Stimulated activated CD4-positive, alpha-beta T cell treated with anti-CD3 and anti-CD28 coated beads, TNF-alpha, amount 100 ng/mL, for 24 hours (primary cell): ENCODE results near the gene SLC6A5.

Experiments
- DNase-seq, 3 experiments: peaks; one replicate each; pipeline ENCODE4 v3.0.0-alpha.2; 2020; ENCODE audit warnings: low read depth in 3 of 3

Gene SLC6A5

DNA sequence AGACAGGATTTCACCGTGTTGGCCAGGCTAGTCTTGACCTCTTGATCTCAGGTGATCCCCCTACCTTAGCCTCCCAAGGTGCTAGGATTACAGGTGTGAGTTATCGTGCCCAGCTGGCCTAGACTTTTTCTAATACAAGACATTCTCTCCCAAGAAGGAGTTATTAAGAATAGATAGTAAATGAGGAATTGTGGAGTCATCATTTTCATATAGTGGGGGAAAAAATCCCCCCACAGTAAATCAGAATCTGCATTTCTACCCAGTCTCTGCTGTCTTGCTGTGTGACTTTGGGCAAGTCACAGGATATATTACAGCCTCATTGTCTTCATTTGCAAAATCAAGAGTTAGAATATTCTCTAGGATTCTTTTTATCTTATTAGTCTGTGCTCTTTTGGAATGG, 21.6 kb downstream of the SLC6A5 start:
- DNase-seq: no peak

DNA sequence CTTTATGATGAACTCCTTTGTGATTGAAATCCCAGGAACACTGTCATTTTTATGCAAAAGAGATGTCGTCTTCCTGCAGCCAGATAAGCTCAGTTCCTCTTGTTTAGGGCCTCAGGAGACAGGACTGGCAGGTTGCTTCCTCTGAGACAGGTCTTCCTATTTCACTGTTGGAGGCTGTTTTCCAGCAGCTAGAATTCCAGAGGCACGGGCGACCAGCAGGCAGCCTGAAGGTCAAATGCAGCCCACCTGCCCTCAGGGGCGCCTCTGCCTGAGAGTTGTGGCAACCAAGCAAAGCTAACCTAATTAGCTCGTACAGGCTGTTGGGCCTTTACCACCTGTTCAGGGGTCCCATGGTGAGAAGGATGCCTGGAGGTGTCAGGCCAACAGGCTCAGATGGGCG, 22.3 kb downstream of the SLC6A5 start:
- DNase-seq: no peak

DNA sequence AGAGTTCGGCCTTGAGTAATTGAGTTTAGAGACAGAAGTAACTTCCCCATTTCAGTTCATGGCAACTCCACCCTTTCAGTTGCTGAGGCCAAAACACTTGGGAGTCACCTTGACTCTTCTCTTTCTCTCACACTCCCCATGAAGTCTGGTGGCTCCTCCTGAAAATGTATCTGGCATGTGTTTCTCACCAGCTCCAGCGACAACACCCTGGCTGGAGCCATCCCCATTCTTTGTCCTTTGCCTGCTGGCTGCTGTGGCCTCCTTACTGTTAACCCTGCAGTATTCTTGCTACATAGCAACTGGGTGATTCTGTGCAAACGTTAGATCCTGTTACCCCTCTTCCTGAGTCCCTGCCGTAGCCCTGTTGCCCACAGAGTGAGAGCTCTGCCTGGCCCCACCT, 23.8 kb downstream of the SLC6A5 start:
- DNase-seq: no peak

DNA sequence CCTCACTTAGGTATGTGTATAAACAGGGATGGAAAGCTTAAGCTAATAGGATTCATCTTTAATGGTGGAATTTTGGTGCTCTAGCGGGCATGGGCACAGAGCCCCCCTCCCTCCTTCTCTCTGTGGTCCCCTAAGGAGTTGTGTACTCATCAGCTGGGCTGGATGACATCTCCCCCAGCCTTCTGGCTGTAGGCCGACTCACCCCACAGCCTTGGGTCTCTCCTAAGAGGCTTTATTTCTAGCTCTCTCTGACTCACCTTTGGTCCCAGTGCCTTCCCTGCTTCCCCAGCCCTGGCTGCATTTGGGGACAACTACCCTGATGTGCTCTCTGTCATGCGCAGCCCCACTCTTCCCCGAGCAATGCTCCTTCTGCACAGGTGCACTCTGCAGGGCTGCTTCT, 26.9 kb downstream of the SLC6A5 start:
- DNase-seq: no peak

DNA sequence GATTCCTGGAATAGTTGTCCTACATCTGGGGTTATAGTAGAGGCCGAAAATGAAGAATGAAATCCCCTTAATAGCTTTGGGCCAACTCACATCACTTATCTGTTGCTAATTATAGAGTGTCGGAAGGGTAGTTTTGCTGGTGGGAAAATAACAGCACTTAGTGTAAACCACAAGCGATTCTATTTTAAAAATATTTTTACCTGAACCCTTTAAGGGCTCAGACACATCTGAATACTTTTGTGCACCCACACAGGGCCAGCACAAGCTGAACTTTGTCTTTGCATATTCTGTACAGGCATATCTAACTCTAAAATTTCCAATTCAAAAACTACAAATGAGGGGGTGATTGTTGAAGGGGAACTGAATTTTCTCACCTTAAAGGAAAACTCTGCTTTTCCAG, 27.6 kb downstream of the SLC6A5 start:
- no peak for DNase-seq

DNA sequence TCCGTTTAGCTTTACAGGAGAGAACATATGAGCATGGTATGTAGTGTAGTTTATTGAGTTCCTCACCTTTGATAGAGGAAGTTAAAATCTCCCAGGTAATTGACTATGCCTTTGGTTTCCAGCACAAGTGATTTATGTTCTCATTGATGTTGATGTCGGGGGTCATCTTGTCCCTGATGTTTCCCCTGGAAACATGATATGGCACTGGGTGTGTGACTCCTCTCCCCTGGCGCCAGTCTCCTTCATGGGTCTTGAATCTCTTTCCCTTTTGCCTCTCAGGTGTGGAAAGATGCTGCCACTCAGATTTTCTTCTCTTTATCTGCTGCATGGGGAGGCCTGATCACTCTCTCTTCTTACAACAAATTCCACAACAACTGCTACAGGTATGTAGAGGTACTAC, 28.3 kb downstream of the SLC6A5 start:
- no peak for DNase-seq

DNA sequence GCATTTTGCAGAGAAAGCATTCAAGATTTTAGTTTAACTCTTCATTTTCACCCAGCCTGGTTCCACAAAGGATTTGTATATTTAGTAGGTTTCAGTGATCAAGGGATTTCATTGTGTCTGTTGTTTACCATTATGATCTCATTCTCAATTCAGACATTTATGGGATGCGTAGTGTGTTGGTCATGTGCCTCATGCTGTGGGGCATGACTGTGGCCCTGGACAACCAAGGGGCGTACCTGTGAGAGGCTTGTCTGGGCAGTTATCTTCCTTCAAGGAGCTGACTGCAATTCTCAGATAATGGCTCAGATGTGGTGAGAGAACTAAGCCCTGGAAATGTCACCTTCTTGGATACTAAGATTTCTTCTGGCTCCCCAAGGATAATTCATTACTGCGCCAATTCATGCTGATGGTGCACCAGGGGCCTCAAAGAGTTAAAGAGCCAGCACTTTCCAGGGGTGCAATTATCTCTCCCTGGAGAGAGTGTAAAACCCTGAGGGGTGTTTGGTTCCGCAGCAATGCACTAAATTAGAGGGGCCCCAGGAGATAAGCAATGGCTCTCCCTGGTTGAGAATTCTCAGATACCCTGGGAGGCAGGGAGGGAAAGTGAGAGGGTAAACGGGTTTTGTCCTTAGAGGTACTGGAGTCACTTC, 32.2 kb downstream of the SLC6A5 start:
- no peak for DNase-seq

DNA sequence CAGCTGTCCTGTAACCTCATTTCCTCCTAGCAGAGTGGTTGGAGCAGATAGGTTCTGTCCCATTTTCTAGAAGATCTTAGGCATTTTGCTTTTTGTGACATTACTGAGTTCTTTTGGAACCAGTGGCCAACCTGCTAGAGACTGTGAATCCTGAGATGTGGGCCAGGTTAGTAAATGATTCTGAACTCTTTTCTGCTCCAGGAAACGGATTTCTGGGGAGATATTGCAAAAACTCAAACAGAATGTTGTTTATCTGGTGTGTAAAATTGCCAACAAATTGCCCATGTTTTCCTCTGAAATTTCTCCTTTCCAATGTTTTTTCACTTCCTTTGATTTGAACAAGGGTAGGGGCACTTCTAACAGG, 32.7 kb downstream of the SLC6A5 start:
- no peak for DNase-seq

DNA sequence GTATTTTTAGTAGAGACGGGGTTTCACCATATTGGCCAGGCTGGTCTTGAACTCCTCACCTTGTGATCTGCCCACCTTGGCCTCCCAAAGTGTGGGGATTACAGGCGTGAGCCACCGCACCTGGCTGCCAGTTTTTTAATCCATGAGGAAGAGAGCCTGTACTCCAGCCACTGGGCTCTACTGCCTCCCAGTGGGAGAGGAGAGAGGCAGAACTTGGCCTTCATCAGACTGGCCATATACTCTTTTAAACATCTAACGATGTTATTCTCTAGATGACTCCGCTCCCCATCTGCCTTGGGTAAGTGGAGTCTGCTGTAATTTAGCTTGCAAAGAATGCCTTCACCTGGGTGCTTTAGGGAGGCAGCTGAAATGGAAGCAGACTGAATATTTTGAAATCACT, 34.6 kb downstream of the SLC6A5 start:
- DNase-seq: no peak

DNA sequence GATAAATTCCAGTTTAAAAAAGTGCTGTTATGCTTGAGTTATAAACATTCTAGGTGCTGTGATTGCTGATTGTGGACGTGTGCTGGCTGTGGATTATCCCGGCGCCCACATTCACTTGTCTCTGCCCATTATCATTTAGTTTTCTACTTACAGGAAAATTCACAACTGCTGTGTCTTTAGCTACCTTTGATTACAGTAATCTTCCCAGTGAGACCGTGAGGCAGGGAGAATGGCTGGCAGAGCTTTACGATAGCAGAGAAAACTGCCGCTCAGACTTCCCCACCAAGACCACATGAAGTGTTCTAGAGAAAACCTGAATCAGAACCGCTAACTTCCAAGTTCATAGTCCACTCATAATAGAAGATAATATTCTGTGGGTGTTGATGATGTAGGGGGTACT, 35.4 kb downstream of the SLC6A5 start:
- DNase-seq: no peak

DNA sequence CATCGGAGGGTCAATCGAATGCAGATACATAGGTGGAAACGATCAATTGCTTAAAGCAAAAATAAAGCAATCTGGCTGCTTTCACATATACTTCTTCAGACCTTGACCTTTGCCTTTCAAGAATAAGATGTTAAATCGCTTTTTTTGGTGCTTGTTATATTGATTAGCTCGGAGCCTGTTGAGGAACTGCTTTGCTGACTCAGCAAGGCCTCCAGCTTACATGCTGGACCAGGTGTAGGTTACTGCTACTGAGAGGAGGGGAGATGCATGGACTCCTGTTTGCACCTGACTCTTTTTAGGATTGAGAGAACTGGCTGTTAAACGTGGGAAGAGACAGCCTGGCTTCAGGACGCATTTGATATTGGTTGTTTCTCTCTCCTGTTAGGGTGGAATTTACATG, 38.7 kb downstream of the SLC6A5 start:
- no peak for DNase-seq

DNA sequence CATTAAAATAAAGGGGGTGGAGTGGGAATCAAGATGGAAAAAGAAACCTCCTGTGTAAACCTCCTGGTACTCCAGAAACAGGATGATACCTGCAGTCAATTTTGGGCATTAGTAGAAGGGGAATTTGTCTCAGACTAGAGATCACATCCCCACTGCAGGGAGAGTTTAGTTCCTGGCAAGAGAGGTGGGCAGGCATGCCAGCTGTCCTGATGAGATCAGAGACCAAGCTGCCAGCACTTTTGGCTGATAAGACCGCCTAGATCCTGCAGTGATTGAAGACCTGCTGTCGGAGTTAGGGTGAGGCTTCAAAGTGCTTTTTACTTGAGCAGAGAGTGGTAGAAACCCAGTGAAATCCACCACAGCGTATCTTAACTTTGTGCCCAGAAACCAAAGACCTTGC, 40.3 kb downstream of the SLC6A5 start:
- DNase-seq: no peak

DNA sequence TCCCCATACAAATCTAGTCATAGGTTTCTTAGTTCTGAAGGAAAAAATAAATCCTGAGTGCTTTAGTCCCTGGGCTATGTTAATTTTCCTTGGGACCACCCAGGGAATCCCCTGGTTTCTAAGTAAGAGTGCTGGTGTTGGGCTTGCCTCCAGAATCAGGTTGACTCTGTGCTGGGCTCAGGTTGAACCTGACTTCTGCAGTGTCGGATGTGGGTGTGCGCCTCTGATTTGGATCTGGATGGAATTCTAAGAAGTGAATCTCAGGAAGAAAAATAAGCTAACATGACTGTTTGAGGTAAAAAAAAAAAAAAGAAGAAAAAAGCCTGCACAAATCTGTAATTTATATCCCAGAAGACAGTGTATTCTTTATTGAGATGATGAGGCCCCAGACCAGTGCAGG, 41.0 kb downstream of the SLC6A5 start:
- no peak for DNase-seq

DNA sequence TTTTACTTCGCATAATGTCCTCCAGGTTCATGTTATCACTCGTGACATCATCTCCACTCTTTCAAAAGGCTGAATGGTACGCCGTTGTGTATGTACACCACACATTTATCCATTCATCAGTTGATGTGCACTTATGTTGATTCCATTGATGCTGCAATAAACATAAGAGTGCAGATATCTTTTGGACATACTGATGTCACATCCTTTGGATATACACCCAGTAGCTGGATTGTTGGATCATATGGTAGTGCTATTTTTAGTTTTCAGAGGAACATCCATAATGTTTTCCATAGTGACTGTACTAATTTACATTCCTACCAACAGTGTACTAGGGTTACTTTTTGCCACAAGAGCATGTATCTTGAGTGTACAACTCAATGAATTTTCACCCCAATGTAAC, 45.0 kb downstream of the SLC6A5 start:
- no peak for DNase-seq

DNA sequence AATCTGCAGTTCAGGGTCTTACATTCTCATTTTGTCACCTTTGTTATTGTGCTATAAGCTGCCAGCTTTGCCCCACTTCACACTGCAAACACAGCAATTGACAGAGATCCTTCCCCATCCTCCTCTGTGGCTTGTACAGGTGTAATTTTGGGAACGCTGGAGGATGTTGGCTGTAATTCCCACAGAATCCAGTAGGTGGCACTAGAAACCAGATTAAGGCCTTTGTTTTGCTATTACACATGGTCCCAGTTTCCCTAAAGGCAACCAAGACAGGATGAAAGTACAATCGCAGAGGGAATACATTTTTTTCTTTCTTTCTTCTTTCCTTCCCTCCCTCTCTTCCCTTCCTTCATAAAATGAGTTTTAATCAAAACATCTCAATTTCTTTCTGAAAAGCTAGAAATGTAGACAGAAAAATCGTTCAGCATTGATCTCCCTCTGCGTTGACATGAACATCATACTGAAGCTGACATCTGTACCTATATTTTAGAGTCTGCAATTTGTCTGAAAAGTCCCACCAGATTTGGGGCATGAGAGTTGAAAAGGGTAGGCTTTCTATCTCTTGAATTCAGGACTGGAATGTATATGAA, 48.7 kb downstream of the SLC6A5 start:
- peak in 2 of 3 experiments; percentile 3 to 5 for DNase-seq

DNA sequence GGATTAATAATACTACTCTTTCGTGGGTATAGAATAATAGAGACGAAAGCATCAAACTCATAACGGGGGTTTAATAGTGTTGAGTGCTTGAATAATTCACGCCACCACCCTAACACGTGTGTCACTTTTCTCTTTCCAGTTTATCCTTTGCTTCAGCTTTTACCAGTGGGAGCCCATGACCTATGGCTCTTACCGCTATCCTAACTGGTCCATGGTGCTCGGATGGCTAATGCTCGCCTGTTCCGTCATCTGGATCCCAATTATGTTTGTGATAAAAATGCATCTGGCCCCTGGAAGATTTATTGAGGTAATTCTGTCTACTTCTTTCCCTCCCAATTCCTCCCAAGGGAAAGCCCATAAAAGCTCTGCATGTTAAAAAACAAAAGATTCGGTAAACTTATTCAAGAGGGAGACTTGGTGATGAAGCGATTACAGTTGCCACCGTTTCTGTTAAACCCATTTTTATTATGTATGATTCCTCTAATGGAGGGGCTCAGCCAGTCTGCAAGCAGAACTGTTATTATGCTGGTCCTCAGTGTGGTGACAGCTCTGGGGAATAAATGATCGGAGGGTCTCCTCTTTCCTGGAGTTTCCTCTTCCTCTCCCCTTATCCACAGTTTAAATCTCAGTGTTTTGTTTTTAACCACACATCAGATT, 52.9 kb downstream of the SLC6A5 start:
- no peak for DNase-seq

DNA sequence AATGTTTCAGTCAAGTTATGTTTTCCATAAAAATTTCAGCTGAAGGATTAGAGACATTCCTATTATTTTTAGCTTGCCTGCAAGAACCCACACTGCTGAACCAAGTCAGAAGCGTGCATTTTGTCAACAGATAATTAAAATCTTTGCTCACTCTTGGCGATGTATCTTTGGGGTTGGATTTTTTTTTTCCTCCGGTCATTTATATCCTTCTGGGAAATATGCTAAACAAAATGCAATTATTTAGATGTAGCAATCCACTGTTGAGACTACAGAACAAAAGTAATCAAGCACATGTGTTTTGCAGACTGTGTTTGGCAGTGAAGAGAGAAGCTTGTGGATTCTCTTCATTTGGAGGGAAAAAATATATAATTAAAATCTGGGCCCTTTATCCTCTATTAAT, 54.6 kb downstream of the SLC6A5 start:
- DNase-seq: no peak

DNA sequence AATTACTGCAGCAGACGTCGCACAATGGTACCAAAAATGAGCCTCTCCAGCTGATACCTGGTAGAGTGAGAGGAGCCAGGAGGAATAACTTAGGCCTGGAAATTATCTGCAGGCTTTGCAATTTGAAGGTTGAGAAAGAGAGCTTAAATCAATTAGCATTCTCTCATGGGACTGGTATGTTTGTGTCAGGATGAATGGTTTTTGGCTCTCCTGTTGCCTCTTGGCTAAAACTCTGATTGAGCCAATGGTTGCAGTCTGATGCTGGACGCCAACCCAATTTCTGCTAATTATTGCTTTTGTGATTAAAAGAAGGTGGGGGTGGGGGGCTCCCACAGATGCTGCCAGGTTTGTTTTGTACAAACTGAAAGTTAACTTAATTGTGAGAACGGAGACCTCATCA, 57.5 kb downstream of the SLC6A5 start:
- DNase-seq: no peak

DNA sequence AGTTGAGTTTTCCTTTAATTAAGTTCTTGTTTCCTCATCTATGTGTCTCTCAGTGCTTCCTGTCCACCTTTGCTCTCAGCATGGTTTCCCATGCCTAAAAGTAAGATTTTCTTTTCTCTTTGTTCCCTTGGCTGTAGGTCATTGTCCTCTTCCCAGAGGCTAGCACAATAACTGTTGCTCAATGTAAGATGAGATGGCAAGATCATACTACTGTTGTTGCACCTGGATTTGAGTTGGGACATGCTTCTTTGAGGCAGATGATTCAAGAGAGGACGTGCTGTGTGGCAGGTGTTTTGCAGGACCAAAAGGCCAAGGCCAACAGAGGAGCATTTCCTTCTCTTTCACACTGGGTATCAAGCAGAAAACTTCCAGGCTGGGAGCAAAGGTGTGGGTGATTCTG, 58.7 kb downstream of the SLC6A5 start:
- DNase-seq: no peak

DNA sequence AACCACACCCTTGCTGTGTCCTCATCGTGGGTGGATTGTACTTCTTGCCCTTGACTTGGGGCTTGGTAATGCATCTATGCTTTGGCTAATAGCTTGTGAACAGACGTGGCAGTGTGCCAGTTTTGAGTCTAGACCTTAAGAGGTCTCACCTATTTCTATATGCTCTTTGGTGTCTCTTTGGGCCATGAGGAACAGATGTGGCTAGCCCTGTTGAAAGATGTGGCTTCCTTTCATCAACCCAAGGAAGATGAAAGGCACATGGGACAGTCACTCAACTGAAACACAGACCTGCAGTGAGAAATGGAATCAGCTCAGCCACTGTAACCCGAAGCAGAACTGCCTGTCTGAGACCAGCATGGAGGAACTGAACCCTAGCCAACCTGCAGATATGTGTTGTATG, 62.0 kb downstream of the SLC6A5 start:
- no peak for DNase-seq

DNA sequence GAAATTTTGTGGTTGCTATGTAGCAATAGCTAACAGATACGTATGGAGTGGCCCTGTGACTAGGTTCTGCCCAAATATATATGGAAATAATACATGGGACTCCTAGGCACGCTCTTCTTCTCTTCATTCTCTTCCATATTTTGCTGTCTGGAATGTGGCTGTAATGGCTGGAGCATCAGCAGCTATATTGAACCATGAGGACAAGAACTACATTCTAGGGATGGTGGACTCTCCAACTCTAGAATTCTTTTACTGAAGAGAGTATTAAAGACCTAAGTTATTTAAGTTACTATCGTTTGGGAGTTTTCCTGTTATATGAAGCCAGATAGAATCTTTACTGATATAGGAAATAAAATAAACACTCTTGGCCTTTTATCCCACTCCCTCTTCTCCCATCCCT, 62.4 kb downstream of the SLC6A5 start:
- no peak for DNase-seq

DNA sequence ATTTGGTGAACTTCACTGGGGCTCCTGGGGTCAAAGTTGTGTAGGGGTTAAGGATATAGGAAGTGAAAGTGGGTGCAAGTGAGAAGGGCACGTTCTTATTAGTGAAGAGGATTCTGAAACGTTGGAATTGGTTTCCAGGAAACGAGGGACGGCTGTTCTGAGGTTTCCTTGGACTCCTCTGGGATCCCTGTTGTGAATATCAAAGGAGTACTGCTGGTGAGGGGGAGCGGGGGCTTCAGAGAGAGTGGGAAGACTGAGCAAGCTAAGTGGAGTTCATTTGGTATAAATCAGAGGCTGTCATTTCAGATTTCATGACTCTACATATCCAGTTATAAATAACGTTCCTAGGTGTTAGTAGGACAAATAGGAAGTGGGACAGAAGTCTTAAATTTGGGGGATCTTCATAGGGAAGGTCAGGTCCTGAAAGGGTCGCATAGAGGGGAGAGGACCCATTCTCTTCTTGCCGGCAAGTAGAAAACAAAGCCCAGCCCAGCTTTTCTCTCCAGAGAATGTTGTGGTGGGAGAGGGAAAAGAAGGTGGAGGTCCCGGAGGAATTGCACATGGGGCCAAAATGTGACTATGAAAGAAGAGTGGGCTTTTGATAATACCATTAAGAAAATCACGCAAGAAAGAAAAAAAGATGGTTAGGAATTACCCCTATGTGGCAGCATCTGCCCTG, 68.9 kb downstream of the SLC6A5 start:
- DNase-seq: no peak
